HUDEP-2 (cell line): ENCODE results near the gene MYOF.

ENCODE experiments used
- DNase-seq, 76 experiments: peaks; one replicate each; lab custom pipeline; 2025; ENCODE audit not compliant: unreplicated experiment in 76 of 76; lab: John Stamatoyannopoulos, UW

MYOF gene

GRCh38 chr10:93261961-93262610 is 220.0 kb downstream of the MYOF start:
- DNase-seq: no peak

GRCh38 chr10:93261089-93261488 is 221.0 kb downstream of the MYOF start:
- DNase-seq: no peak

GRCh38 chr10:93259126-93259525 is 223.0 kb downstream of the MYOF start:
- no peak for DNase-seq
